Hematopoietic multipotent progenitor cell treated with erythropoietin and hydrocortisone succinate and interleukin-3 and kit ligand, for 4 days (in vitro differentiated cells): Measurements from ENCODE around the gene FBXO34.

Experiments used
- DNase-seq: peaks from one replicate; pipeline ENCODE4 v3.0.0-alpha.2; 2015

Gene FBXO34

GRCh38 chr14:55384536-55384935, 113.3 kb downstream of the FBXO34 start:
- no peak for DNase-seq

DNA sequence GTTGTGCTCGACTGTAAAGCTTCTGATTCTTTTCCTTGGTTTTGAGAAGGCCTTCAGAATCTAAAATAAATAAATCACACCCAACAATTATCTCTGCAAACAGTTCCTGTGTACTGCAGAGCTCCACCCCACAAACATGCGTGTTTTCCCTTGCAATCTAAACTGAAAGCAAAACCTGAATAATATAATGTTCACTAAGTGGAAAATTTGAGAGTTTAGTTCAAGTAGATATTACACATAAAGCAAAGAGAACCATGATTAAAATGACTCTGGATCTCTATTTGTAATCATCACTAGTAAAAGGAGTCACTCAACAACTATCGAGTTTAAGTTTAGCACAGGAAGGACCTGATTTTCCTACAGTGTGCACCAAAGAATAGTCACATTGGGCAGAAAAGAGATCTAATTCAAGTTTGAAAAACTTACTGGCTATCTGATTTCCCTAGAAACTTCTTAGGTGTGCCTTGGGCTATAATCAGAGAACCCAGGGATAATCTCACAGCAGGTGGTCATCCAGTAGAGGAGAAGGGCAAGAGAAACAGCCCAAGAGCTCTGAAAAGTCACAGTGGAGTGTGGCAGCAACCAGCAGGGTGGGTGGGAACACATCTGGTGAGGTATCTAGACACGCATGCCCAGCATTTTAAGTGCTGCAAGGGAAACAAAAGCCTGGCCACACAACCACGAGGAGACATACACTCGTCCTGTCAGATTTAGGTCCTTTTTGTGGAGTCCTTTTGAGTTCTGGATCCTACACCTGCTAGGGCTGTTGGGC, 115.0 kb downstream of the FBXO34 start:
- DNase-seq: peak; percentile 42

- no peak for DNase-seq
These were observed 115.9 kb downstream of the FBXO34 start for GRCh38 chr14:55387121-55387520.

- DNase-seq: peak; percentile 62
These were observed 116.9 kb downstream of the FBXO34 start for GRCh38 chr14:55388160-55388559.

- no peak for DNase-seq
These were observed 118.1 kb downstream of the FBXO34 start for GRCh38 chr14:55389330-55389729.

- no peak for DNase-seq
These were observed 127.5 kb downstream of the FBXO34 start for GRCh38 chr14:55398679-55399078.

- DNase-seq: no peak
These were observed 128.0 kb downstream of the FBXO34 start for GRCh38 chr14:55399183-55399582.

DNA sequence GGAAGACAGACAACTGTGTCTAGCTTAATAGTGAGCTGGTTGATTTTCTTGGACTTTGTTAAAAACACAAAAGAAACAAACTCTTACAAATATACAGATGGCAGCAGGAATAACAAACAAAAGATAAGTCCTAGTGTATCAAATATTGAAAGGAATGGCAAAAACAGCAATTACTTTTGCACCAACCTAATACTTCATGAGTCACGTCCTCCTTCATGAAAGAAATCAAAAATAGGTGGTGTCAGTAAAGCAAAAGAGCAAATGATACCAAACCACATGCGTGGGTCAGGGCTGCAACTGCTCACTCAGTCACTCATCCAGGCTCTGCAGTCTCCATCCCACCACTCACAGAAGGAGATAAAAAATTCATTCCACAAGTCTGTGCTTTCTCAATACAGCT, 128.6 kb downstream of the FBXO34 start:
- no peak for DNase-seq

DNA sequence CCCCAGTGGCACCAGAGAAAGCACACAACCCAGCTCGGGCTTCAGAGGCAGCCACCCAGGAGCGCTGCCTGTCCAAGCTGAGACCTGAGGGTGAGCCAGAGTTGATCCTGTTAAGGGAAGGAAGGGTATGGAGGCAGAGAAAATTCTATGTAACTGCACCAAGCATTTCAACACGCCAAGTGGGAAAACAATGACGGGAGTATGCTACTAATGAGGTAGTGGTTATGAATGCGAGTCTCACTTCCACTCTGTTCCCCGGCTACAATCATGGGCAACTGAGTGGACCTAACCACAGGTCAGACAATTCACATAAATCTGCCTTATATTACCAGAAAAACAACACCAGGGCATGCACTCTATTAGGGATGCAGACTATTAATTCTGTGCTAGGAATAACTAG, 130.5 kb downstream of the FBXO34 start:
- no peak for DNase-seq
